ENCODE data around the gene DFFB.
"Not testable (repeated sequence)": the region's sequence is repeated elsewhere in the genome, so short reads cannot be mapped to it uniquely, and the experiment has no call there.

The DFFB gene

DNA sequence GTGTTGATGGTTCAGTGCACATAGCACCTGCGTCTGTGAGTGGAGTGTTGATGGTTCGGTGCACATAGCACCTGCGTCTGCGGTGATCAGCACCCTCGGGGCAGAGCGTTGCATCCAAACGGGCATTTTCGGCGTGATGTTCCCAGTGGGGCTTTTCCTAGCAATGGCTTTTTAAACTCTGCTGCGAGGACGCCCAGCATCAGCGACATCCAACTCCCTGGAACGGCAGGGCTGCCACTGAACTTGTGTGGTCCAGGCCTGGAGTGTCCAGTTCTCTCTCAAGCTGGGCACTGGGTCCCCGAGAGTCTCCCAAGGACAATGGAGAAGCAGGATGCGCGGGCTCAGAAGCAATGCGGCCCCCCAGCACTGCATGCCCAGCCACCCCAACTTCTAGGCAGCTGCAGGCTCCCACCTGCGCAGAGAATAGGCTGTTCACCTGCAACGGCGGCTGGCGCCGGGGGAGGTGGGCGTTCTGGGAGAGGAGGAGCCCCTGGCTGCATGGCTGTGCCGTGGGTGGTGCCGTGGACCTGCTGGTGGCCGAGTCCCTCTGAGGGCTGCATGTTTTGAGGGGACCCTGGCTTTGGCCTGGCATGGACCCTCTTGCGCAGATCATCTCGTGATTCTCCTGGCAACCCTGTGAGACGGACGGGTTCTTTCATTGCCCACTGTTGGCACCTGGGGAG, 52.9 kb downstream of the DFFB start:
- DNase-seq (ENCODE audit: low read depth): no peak

- DNase-seq (ENCODE audit: low read depth): peak; percentile 70
Observed at GRCh38 chr1:3910857-3911845, 53.9 kb downstream of the DFFB start.

- no peak for DNase-seq (ENCODE audit: low read depth)
Observed at GRCh38 chr1:3911981-3912808, 54.9 kb downstream of the DFFB start.

DNA sequence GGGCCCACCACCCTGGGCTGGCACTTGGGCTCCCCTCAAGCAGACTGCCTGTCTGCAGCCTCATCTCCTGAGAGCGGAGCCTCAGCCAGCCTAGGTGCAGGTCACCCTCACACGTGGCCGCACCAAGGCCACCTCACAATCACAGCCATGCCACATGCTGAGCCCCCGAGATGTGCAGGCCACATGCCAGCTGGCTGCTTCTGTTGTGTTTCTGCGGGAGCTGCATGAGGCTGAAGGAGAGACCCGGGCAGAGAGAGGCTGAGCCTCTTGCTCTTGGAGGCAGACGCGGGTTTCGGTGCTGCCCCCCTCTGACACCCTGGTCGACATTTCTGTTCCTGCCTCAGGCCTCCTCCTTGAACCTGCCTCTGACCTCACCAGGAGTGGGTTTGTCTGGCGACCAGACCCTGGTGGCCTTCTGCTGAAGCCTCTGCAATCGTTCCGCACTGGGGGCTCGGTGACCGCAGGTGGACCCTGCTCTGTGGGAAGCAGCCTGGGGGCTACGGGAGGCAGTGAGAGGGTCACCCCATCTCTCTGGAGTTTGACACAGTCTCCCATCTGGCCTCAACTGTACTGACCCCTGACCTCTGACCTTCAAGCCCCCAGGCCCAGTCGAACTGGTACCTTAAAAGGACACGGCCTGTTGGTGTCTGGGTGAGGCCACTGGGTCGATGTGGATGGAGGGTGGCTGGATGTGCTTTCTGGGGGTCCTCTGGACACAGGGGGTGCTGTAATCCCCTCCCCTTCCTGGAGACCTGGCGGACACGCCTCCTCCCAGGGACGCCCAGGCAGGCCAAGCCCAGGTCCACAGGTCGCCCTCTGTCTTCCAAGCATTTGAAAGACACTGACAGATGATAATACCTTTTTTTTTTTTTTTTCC, 55.8 kb downstream of the DFFB start:
- no peak for DNase-seq (ENCODE audit: low read depth)

- no peak for DNase-seq (ENCODE audit: low read depth)
Observed at GRCh38 chr1:3914331-3914851, 57.1 kb downstream of the DFFB start.

- DNase-seq (ENCODE audit: low read depth): no peak
Observed at GRCh38 chr1:3914911-3915310, 57.6 kb downstream of the DFFB start.

DNA sequence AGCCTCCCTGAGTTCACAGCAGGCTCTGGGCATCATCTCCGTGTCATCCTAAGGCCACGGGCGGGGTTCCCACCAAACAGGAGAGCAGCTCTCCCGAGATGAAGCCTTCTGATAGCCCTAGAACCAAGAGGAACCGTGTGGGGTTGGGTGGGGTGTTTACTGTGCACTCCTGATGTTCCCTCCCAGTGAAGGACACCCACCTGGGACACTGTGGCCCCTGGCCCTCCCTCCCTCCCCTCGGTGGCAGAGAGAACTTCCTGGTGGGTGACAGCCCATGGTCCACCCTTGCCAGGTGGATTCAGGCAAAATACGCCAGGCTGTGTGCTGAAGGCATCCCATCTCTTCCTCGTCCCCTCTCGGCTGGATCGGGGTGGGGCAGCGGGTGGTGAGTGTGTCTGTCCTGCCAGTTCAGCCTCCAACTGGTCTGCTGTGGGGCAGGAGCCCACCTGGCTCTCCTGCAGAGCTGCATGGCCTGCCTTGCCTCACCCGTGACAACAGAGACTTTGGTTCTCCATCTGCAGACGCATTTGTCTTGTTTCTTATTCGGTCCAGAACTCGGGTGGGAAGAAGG, 58.4 kb downstream of the DFFB start:
- no peak for DNase-seq (ENCODE audit: low read depth)

- no peak for DNase-seq (ENCODE audit: low read depth)
Observed at GRCh38 chr1:3917761-3918160, 60.5 kb downstream of the DFFB start.

DNA sequence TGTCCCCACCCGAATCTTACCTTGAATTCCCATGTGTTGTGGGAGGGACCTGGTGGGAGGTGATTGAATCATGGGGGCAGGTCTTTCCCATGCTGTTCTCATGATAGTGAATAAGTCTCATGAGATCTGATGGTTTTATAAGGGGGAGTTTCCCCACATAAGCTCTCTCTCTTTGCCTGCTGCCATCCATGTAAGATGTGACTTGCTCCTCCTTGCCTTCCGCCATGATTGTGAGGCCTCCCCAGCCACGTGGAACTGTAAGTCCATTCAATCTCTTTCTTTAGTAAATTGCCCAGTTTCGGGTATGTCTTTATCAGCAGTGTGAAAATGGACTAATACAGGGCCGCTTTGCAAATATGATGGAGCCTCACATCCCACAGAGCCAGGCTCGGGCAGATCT, 61.1 kb downstream of the DFFB start:
- not testable (repeated sequence) for DNase-seq (ENCODE audit: low read depth)

DNA sequence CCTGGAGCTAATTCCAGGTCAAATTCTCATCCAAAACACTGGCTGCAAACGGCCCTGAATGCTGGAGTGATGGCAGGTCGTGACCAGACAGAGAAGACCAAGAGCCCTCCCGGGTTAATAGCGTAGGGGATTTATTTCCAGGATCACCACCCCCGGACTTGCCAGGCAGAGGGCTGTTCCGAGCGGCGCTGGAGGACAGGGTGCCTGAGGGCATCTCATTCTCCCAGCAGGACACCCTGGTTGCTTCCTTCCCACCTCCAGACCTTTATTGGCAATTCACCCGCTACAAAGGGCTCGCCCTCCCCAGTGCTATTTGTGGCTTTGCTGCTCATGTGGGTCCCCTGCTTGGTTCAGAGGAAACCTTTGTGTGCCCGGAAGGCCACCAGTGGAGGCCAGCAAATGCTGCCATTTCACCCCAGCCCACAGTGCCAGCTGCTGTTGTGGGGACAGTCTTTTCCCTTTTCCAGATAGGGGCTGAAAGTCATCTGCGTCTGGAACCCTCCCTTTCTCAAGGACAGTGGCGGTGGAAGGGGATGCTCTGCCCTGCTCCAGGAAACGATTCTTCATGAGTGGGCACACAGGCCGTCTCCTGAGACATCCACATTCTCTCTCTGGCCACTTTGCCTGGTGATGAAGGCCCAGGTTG, 61.8 kb downstream of the DFFB start:
- DNase-seq (ENCODE audit: low read depth): no peak

- DNase-seq (ENCODE audit: low read depth): no peak
Observed at GRCh38 chr1:3919706-3920105, 62.4 kb downstream of the DFFB start.

GRCh38 chr1:3921765-3922164, 64.5 kb downstream of the DFFB start:
- no peak for DNase-seq (ENCODE audit: low read depth)

- DNase-seq (ENCODE audit: low read depth): no peak
Observed at GRCh38 chr1:3922201-3922725, 65.0 kb downstream of the DFFB start.

DNA sequence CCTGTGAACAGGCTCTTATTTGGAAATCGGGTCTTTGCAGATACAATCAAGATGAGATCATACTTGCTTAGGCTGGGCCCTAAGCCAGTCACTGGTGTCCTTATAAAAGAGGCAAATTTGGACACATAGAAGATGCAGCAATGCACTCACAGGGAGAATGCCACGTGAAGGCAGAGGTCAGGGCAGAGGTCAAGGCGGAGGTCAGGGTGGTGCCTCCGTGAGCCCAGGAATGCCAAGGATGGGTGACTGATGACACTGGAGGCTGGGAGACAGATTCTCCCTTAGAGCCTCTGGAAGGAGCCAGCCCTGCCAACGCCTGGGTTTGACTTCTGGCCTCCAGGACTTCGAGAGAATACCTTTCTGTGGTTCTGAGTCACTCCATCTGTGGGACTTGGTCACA, 65.6 kb downstream of the DFFB start:
- no peak for DNase-seq (ENCODE audit: low read depth)

- no peak for DNase-seq (ENCODE audit: low read depth)
Observed at GRCh38 chr1:3923378-3924185, 66.3 kb downstream of the DFFB start.

GRCh38 chr1:3924186-3924824, 67.0 kb downstream of the DFFB start:
- DNase-seq (ENCODE audit: low read depth): no peak

- DNase-seq (ENCODE audit: low read depth): no peak
Observed at GRCh38 chr1:3924825-3925220, 67.5 kb downstream of the DFFB start.

DNA sequence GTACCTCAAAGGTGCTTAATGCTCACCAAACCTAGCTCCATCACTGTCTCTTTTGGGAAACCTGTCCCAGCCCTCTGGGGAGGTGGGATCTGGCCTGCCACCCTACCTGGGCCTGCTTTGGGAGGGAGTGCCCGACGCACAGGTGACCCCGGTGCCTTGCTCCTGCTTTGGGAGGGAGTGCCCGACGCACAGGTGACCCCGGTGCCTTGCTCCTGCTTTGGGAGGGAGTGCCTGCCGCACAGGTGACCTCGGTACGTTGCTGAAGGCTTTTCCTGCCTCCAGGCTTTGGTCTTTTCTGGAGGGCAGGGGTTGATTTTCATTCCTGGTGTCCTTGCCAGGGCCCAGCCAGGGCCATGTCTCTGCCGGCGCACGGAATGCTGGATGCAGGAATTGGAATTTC, 68.0 kb downstream of the DFFB start:
- no peak for DNase-seq (ENCODE audit: low read depth)

DNA sequence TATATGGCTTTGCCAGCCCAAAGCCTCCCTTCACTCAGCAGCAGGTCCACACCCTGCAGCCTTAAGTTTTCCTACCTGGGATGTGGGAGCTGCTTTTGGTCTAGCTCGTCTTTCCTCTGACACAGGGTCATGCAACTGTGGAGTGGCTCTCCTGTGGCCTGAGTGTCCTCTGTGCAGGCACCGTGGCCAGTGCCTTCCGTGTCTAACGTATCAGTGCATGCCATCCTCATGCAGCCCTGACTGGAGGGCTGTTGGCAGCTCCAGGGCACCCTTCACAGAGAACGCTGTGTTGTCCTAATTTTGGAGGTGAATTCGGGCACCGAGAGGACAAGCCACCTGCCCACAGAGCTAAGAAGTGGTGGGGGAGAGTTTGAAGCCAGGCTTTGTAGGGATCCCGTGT, 68.5 kb downstream of the DFFB start:
- DNase-seq (ENCODE audit: low read depth): no peak

Data from activated T-cell treated with anti-CD3 and anti-CD28 coated beads for 24 hours (primary cell).